ENCODE measurements around the gene NEURL1B.

DNA sequence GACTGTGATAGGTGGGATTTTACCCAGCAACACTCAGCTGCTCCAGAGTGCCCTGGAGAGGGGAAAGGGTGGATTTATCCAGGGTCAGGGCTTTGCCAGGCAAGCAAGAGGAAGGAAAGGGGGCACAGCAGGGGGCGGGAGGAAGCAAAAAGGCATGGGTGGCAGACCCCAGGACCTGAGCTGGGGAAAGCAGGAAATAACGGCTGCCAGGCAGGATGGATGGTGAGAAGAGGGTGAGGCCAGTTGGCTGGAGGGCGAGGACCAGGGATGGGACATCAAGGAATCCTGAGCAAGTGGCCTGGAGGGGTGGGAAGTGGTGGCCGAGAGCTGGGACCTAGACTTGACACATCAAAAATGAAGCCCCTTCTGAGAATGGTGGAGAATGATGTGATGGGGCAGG is 65.7 kb downstream of the NEURL1B start:
- TF ChIP-seq ZNF274 (IDR thresholded peaks at IDR 0.05; ENCODE audit: low read depth, low read length) = no peak
- no peak for TF ChIP-seq YY1 (IDR thresholded peaks at IDR 0.05; ENCODE audit: insufficient read depth, insufficient read length)
- no peak for TF ChIP-seq SUZ12 (IDR thresholded peaks at IDR 0.05; ENCODE audit: extremely low read depth, insufficient read depth, insufficient read length)
